HEK293 (cell line): ENCODE measurements around the gene USP13.

ENCODE experiments used
- CTCF ChIA-PET: fragments of 350-600 bp; formaldehyde crosslinking; extraction: SDS; loops from one replicate; lab custom pipeline; 2021; ENCODE audit warnings: antibody characterized with exemption; lab: Yijun Ruan, JAX
- POLR2A ChIA-PET: fragments of 300-600 bp; formaldehyde crosslinking; extraction: SDS; loops from one replicate; lab custom pipeline; 2020; ENCODE audit warnings: antibody characterized with exemption, inconsistent platforms; lab: Yijun Ruan, JAX
- H3K27ac ChIP-seq: fragments of 200-500 bp; sonication (Bioruptor generic); 2 replicates; pipeline ENCODE4 v1.5.1; 2014; ENCODE audit warnings: low read depth, low read length, control low read depth, inconsistent platforms; ENCODE audit errors: extremely low read depth
- H3K36me3 ChIP-seq, 2 experiments: fragments of 200-500 bp in 1 of 2; sonication (Bioruptor generic) in 1 of 2; 1 replicate in 1 of 2; 2 replicates in 1 of 2; pipeline ENCODE4 v1.5.1; 2014 to 2017; ENCODE audit warnings: inconsistent platforms in 2 of 2, low read length in 2 of 2; ENCODE audit not compliant: control insufficient read depth in 2 of 2, insufficient read depth in 1 of 2
- H3K4me1 ChIP-seq: fragments of 200-500 bp; sonication (Bioruptor generic); 2 replicates; pipeline ENCODE4 v1.5.1; 2014; ENCODE audit warnings: mild to moderate bottlenecking, low read length, inconsistent platforms; ENCODE audit not compliant: control insufficient read depth, insufficient read depth
- H3K4me3 ChIP-seq: 2 replicates; pipeline ENCODE4 v1.5.1; 2011; ENCODE audit warnings: low read depth, mild to moderate bottlenecking, control low read depth, low read length, moderate library complexity
- H3K9me3 ChIP-seq: fragments of 200-500 bp; sonication (Bioruptor generic); 2 replicates; pipeline ENCODE4 v1.5.1; 2014; ENCODE audit warnings: low read depth, low read length, inconsistent platforms; ENCODE audit not compliant: control insufficient read depth, insufficient read depth
- BCL11B ChIP-seq: fragments of 450-650 bp; formaldehyde crosslinking; IDR thresholded peaks from 2 replicates; pipeline ENCODE4 v1.5.1; 2016; ENCODE audit warnings: low read depth, missing biosample characterization, missing genetic modification characterization
- GLIS1 ChIP-seq: fragments of 450-650 bp; formaldehyde crosslinking; IDR thresholded peaks from 2 replicates; pipeline ENCODE4 v1.5.1; 2016; ENCODE audit warnings: missing biosample characterization, missing genetic modification characterization
- PATZ1 ChIP-seq: fragments of 450-650 bp; formaldehyde crosslinking; IDR thresholded peaks from 2 replicates; pipeline ENCODE4 v1.5.1; 2016; ENCODE audit warnings: missing biosample characterization, missing genetic modification characterization
- PRDM4 ChIP-seq: fragments of 450-650 bp; formaldehyde crosslinking; IDR thresholded peaks from 2 replicates; pipeline ENCODE4 v1.5.1; 2017; ENCODE audit warnings: missing biosample characterization, missing genetic modification characterization
- PRDM6 ChIP-seq: fragments of 450-650 bp; formaldehyde crosslinking; IDR thresholded peaks from 2 replicates; pipeline ENCODE4 v1.5.1; 2017; ENCODE audit warnings: missing biosample characterization, missing genetic modification characterization
- SETDB1 ChIP-seq: IDR thresholded peaks from one replicate; pipeline ENCODE4 v1.6.1; 2017; ENCODE audit warnings: mild to moderate bottlenecking, low read length, moderate library complexity, mixed read lengths; ENCODE audit not compliant: insufficient read length
- SP3 ChIP-seq: fragments of 450-650 bp; formaldehyde crosslinking; IDR thresholded peaks from 2 replicates; pipeline ENCODE4 v1.5.1; 2016; ENCODE audit warnings: missing biosample characterization, missing genetic modification characterization
- ZNF132 ChIP-seq: fragments of 450-650 bp; formaldehyde crosslinking; IDR thresholded peaks from 2 replicates; pipeline ENCODE4 v1.5.1; 2017; ENCODE audit warnings: missing biosample characterization, missing genetic modification characterization, borderline replicate concordance
- ZNF140 ChIP-seq: fragments of 450-650 bp; formaldehyde crosslinking; IDR thresholded peaks from 2 replicates; pipeline ENCODE4 v1.5.1; 2016; ENCODE audit warnings: missing biosample characterization, missing genetic modification characterization
- ZNF148 ChIP-seq: fragments of 450-650 bp; formaldehyde crosslinking; IDR thresholded peaks from 2 replicates; pipeline ENCODE4 v1.5.0; 2017; ENCODE audit warnings: missing biosample characterization, missing genetic modification characterization, borderline replicate concordance
- ZNF169 ChIP-seq: fragments of 450-650 bp; formaldehyde crosslinking; IDR thresholded peaks from 2 replicates; pipeline ENCODE4 v1.5.1; 2016; ENCODE audit warnings: missing biosample characterization, missing genetic modification characterization
- ZNF292 ChIP-seq: fragments of 450-650 bp; formaldehyde crosslinking; IDR thresholded peaks from 2 replicates; pipeline ENCODE4 v1.5.1; 2016; ENCODE audit warnings: low read depth, missing biosample characterization, missing genetic modification characterization, borderline replicate concordance
- ZNF426 ChIP-seq: fragments of 450-650 bp; formaldehyde crosslinking; IDR thresholded peaks from 2 replicates; pipeline ENCODE4 v1.5.1; 2017; ENCODE audit warnings: missing biosample characterization, missing genetic modification characterization, mild to moderate bottlenecking, inconsistent platforms, moderate library complexity
- ZNF549 ChIP-seq: fragments of 450-650 bp; IDR thresholded peaks from 2 replicates; pipeline ENCODE4 v1.5.1; 2018; ENCODE audit warnings: missing biosample characterization, missing genetic modification characterization, mild to moderate bottlenecking, inconsistent platforms, moderate library complexity
- ZNF776 ChIP-seq: fragments of 450-650 bp; formaldehyde crosslinking; IDR thresholded peaks from 2 replicates; pipeline ENCODE4 v1.5.0; 2017; ENCODE audit warnings: missing biosample characterization, missing genetic modification characterization, borderline replicate concordance
- ZNF792 ChIP-seq: fragments of 450-650 bp; formaldehyde crosslinking; IDR thresholded peaks from 2 replicates; pipeline ENCODE4 v1.5.1; 2016; ENCODE audit warnings: missing biosample characterization, missing genetic modification characterization
- ZNF843 ChIP-seq: fragments of 450-650 bp; formaldehyde crosslinking; IDR thresholded peaks from 2 replicates; pipeline ENCODE4 v1.5.1; 2016; ENCODE audit warnings: missing biosample characterization, missing genetic modification characterization
- ZSCAN30 ChIP-seq: fragments of 450-650 bp; IDR thresholded peaks from 2 replicates; pipeline ENCODE4 v1.5.1; 2018; ENCODE audit warnings: missing biosample characterization, mild to moderate bottlenecking, missing genetic modification characterization, moderate library complexity
- ZSCAN5A ChIP-seq: fragments of 450-650 bp; formaldehyde crosslinking; IDR thresholded peaks from 2 replicates; pipeline ENCODE4 v1.5.1; 2016; ENCODE audit warnings: missing biosample characterization, missing genetic modification characterization

USP13 gene

GRCh38 chr3:179671309-179671708 is 18.5 kb downstream of the USP13 start (continued):
- no peak for TF ChIP-seq PATZ1 (tag by site-specific recombination)
- no peak for TF ChIP-seq BCL11B (tag by site-specific recombination)
- TF ChIP-seq, all 188 proteins: peak for 0

GRCh38 chr3:179671747-179672242 is 19.0 kb downstream of the USP13 start:
- Histone ChIP-seq H3K27ac (no peak overlapping the region), H3K9me3 (no peaks in the 10 kb centered on the region), H3K4me1 (no peaks in the 10 kb centered on the region)
- CTCF ChIA-PET, result interaction anchor here (0.6 to 1.3 kb wide), 3 partner anchors 13 to 1604 kb away, joined by 3 read pairs; no protein-coding TSS in a partner anchor
- TF ChIP-seq ZNF776 (tag by site-specific recombination) (no peak), SETDB1 (peak; percentile 21)
- TF ChIP-seq, all 188 proteins: peak for 1
- POLR2A ChIA-PET, result no interaction called here
- Histone ChIP-seq H3K4me3 (no peak overlapping the region), H3K36me3 (no peaks in the 10 kb centered on the region)

- Histone ChIP-seq H3K4me1 (no peaks in the 10 kb centered on the region), H3K27ac (no peak overlapping the region), H3K36me3 (no peaks in the 10 kb centered on the region), H3K4me3 (no peak overlapping the region), H3K9me3 (no peaks in the 10 kb centered on the region)
- POLR2A ChIA-PET, result no interaction called here
- peak; percentile 48; the same call in 1 of the 2 replicates for TF ChIP-seq PRDM6
- no peak for TF ChIP-seq ZNF426
- CTCF ChIA-PET, result interaction anchor here (0.5 kb wide), 1 partner anchor 95 kb away, joined by 3 read pairs; no protein-coding TSS in a partner anchor
Measured at GRCh38 chr3:179672918-179673317, 20.1 kb downstream of the USP13 start.

DNA sequence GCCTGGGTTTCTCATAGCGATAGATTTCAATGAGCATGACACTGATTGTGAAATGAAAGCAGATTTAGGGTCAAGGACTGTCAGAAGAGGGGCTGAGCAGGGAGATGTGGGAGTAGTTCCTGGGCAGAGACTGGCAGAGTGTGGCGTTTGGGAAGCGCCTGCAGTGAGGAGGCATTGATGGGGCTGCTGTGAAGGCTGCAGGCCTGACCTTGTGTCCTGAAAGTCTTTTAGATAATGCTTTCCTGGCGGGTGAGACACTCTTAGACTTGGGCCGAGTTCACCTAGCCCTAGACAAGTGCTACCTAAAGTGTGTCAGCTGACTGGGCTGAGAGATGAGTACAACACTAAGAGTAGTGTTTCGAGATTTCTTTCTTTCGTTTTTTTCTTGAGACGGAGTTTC is 20.7 kb downstream of the USP13 start:
- Histone ChIP-seq H3K9me3 (no peaks in the 10 kb centered on the region), H3K4me3 (no peak overlapping the region), H3K4me1 (no peaks in the 10 kb centered on the region; the same call in 1 of the 2 replicates), H3K36me3 (no peaks in the 10 kb centered on the region), H3K27ac (no peak overlapping the region)
- ChIA-PET POLR2A (no interaction called here), CTCF (no interaction called here)
- no peak for TF ChIP-seq ZNF792
- no peak for TF ChIP-seq ZNF843 (tag by site-specific recombination)
- no peak for TF ChIP-seq ZSCAN5A (tag by site-specific recombination)
- no peak for TF ChIP-seq ZNF169 (tag by site-specific recombination)
- TF ChIP-seq ZSCAN30 (tag by site-specific recombination), result no peak
- no peak for TF ChIP-seq ZNF292 (tag by site-specific recombination)
- TF ChIP-seq GLIS1 (tag by site-specific recombination), result no peak
- no peak for TF ChIP-seq ZNF776 (tag by site-specific recombination)
- TF ChIP-seq PRDM4 (tag by site-specific recombination), result no peak
- TF ChIP-seq ZNF148 (tag by site-specific recombination), result no peak
- no peak for TF ChIP-seq ZNF132
- TF ChIP-seq ZNF549, result no peak
- TF ChIP-seq SP3 (tag by site-specific recombination), result no peak
- TF ChIP-seq ZNF140 (tag by site-specific recombination), result no peak
